ENCODE results near the gene HMGXB4.

DNA sequence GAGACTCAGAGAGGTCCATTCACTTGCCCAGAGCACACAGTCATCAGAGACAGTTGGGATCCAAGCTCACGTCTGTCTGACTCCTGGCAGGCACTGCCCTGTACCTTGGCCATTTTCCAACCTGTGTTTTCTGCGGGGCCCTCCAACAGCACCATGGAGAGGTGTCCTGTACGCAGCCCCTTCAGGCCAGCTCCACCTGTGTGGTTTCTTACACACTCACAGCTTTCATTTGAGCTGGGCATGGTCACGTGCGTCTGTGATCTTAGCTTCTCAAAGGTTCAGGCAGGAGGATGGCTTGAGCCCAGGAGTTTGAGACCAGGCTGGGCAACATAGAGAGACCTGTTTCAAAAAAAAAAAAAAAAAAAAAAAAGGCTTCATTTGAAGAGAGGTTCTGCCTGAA is 66.8 kb downstream of the HMGXB4 start:
- no peak for TF ChIP-seq NONO (IDR thresholded peaks at IDR 0.05)
- no peak for TF ChIP-seq NONO (CRISPR knock-in tag; conservative IDR thresholded peaks at IDR 0.05)
- TF ChIP-seq, protein P1, sequence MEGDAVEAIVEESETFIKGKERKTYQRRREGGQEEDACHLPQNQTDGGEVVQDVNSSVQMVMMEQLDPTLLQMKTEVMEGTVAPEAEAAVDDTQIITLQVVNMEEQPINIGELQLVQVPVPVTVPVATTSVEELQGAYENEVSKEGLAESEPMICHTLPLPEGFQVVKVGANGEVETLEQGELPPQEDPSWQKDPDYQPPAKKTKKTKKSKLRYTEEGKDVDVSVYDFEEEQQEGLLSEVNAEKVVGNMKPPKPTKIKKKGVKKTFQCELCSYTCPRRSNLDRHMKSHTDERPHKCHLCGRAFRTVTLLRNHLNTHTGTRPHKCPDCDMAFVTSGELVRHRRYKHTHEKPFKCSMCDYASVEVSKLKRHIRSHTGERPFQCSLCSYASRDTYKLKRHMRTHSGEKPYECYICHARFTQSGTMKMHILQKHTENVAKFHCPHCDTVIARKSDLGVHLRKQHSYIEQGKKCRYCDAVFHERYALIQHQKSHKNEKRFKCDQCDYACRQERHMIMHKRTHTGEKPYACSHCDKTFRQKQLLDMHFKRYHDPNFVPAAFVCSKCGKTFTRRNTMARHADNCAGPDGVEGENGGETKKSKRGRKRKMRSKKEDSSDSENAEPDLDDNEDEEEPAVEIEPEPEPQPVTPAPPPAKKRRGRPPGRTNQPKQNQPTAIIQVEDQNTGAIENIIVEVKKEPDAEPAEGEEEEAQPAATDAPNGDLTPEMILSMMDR (CRISPR knock-in tag; IDR thresholded peaks at IDR 0.05) = no peak
- TF ChIP-seq ZNF660 (CRISPR knock-in tag; IDR thresholded peaks at IDR 0.05; ENCODE audit: borderline replicate concordance, low read depth) = no peak
- TF ChIP-seq NRL (CRISPR knock-in tag; IDR thresholded peaks at IDR 0.05; ENCODE audit: borderline replicate concordance) = no peak
- no peak for TF ChIP-seq NFE2L2 (IDR thresholded peaks at IDR 0.05; ENCODE audit: low read length)

All from HepG2 (cell line).